Lung (tissue), 12 donors: ENCODE data around the gene HAPSTR1. TPM values are rescaled to one million over a fixed set of nuclear protein-coding genes. Genes with fewer than 3 reads are reported as not detected.

Experiments used
- ATAC-seq: fragments of 200-7000 bp; cut with Tn5 transposase; one replicate; pipeline ENCODE4 v1.9.1; 2020; ENCODE audit warnings: moderate number of reproducible peaks; ENCODE audit not compliant: insufficient read depth, low FRiP score
- DNase-seq, 3 donors: peaks; one replicate each; pipeline ENCODE4 v3.0.0-alpha.2; 2013 to 2017
- H3K27ac ChIP-seq, 2 donors: one replicate each; pipeline ENCODE4 v1.5.1; 2013; ENCODE audit warnings: mild to moderate bottlenecking in 2 of 2, moderate library complexity in 2 of 2, control low read depth in 1 of 2, inconsistent platforms in 1 of 2, low read depth in 1 of 2, low read length in 1 of 2
- H3K27me3 ChIP-seq, 3 donors: one replicate each; pipeline ENCODE4 v1.5.1; 2013; ENCODE audit warnings: low read length in 2 of 3; ENCODE audit not compliant: control insufficient read depth in 3 of 3, insufficient read depth in 3 of 3
- H3K36me3 ChIP-seq, 4 donors: one replicate each; pipeline ENCODE4 v1.5.1; 2013; ENCODE audit warnings: low read length in 4 of 4, mild to moderate bottlenecking in 1 of 4, moderate library complexity in 1 of 4; ENCODE audit not compliant: control insufficient read depth in 4 of 4, insufficient read depth in 4 of 4
- H3K4me1 ChIP-seq, 5 donors: one replicate each; pipeline ENCODE4 v1.5.1; 2013; ENCODE audit warnings: low read length in 5 of 5, mild to moderate bottlenecking in 2 of 5, moderate library complexity in 1 of 5; ENCODE audit not compliant: control insufficient read depth in 5 of 5, insufficient read depth in 5 of 5
- H3K4me3 ChIP-seq: one replicate; pipeline ENCODE4 v1.5.1; 2013; ENCODE audit warnings: mild to moderate bottlenecking, control low read depth, moderate library complexity
- H3K9ac ChIP-seq, 2 donors: one replicate each; pipeline ENCODE4 v1.5.1; 2013; ENCODE audit warnings: low read length in 2 of 2, control low read depth in 1 of 2; ENCODE audit not compliant: insufficient read depth in 1 of 2
- H3K9me3 ChIP-seq, 4 donors: one replicate each; pipeline ENCODE4 v1.5.1; 2013; ENCODE audit warnings: low read length in 3 of 4, mild to moderate bottlenecking in 1 of 4, moderate library complexity in 1 of 4; ENCODE audit not compliant: control insufficient read depth in 4 of 4, insufficient read depth in 3 of 4
- CTCF ChIP-seq: IDR thresholded peaks from 2 replicates; pipeline ENCODE4 v1.5.1; 2012; ENCODE audit warnings: mild to moderate bottlenecking; ENCODE audit errors: control extremely low read depth, extremely low read depth
- WGBS, 2 donors: extraction: QIAGEN DNeasy Blood & Tissue Kit; methylation state at CpG; one replicate each; pipeline ENCODE4 v1.1.7; 2013; 5-methylcytosine and 5-hydroxymethylcytosine counted together
- polyA plus RNA-seq, 2 donors: library from polyadenylated mRNA; stranded (reverse); fragments of 200-250 nt; gene quantifications; one replicate each; pipeline ENCODE4 v1.2.1, GENCODE V29; 2013
- total RNA-seq, 2 donors: library from RNA; depleted of rRNA in 1 of 2; stranded (reverse); fragments of >200 nt in 1 of 2; gene quantifications; one replicate each; pipeline ENCODE4 v1.2.1, GENCODE V29; 2014 to 2021
- donor health status: control.
- donor health status: control.
- donor health status: Bipolar disorder and iron deficiency.
- donor health status: healthy.
- donor health status: DM: yes; HTN: yes; CAD: no.

The HAPSTR1 gene
- total and polyA plus RNA-seq, 4 donors: 10.1 to 81.7 (median 40.6) TPM

DNA sequence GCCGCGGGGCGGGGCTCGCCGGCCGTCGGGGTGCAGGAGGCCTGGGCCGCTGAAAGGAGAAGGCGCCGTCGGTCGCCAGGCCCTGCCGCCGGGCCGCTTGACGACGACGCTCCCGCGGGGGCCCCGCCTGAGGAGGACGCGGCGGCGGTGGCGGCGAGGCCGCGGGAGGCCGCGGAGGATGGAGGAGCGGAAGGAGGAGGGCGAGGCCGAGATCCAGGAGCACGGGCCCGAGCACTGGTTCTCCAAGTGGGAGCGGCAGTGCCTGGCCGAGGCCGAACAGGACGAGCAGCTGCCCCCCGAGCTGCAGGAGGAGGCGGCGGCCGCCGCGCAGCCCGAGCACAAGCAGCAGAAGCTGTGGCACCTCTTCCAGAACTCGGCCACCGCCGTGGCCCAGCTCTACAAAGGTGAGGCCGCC lies 430 bp downstream of the HAPSTR1 start:
- Histone ChIP-seq H3K27ac (peak overlapping the region; percentile 98 to 100), H3K27me3 (no peaks in the 10 kb centered on the region), H3K4me3 (peak overlapping the region; percentile 100), H3K36me3 (peaks cover 0 to 23% (median 8%) of the 10 kb centered on the region in 4 donors), H3K9ac (peak overlapping the region; percentile 68 to 84), H3K9me3 (no peaks in the 10 kb centered on the region), H3K4me1 (peaks cover 3 to 37% (median 16%) of the 10 kb centered on the region in 5 donors)
- TF ChIP-seq CTCF: no peak
- ATAC-seq: peak; percentile 4
- 0 to 1% methylated on average over 21 to 51 of the region's 51 CpGs for WGBS, 2 donors
- peak in 1 of 3 donors; percentile 40 for DNase-seq

GRCh38 chr16:9092282-9092977 lies 986 bp downstream of the HAPSTR1 start:
- peak; percentile 55 to 59 (median 57) for DNase-seq
- no peaks in the 10 kb centered on the region for H3K9me3 ChIP-seq

GRCh38 chr16:9092978-9093344 lies 1.5 kb downstream of the HAPSTR1 start:
- peaks cover 11 to 37% (median 24%) of the 10 kb centered on the region in 5 donors for H3K4me1 ChIP-seq
- TF ChIP-seq CTCF: no peak
- no peaks in the 10 kb centered on the region for H3K9me3 ChIP-seq
- H3K36me3 ChIP-seq: peaks cover 0 to 30% (median 11%) of the 10 kb centered on the region in 4 donors
- ATAC-seq (no peak), DNase-seq (peak in 2 of 3 donors; percentile 24 to 26)
- peak overlapping the region; percentile 100 for H3K4me3 ChIP-seq
- no peaks in the 10 kb centered on the region for H3K27me3 ChIP-seq
- peak overlapping the region; percentile 84 to 94 for H3K9ac ChIP-seq
- WGBS, 2 donors: 1 to 2% methylated on average over 18 of the region's 18 CpGs
- peak overlapping the region; percentile 98 to 100 for H3K27ac ChIP-seq

More at GRCh38 chr16:9092282-9092977, 986 bp downstream of the HAPSTR1 start:
- H3K36me3 ChIP-seq: peaks cover 0 to 25% (median 8%) of the 10 kb centered on the region in 4 donors
- H3K4me1 ChIP-seq: peaks cover 7 to 37% (median 19%) of the 10 kb centered on the region in 5 donors
- H3K4me3 ChIP-seq: peak overlapping the region; percentile 100
- peak overlapping the region; percentile 84 to 94 for H3K9ac ChIP-seq
- no peak for TF ChIP-seq CTCF
- 0 to 1% methylated on average over 30 to 64 of the region's 64 CpGs for WGBS, 2 donors
- no peak for ATAC-seq
- H3K27ac ChIP-seq: peak overlapping the region; percentile 98 to 100
- H3K27me3 ChIP-seq: no peaks in the 10 kb centered on the region
